Liver (tissue), 3 donors: ENCODE results near the gene CPNE4.

Experiments used
- CTCF ChIP-seq: fragments of 150-350 bp; IDR thresholded peaks from 2 replicates; pipeline ENCODE4 v1.5.1; 2017; ENCODE audit warnings: improper control_type of control experiment, low read depth, low read length; ENCODE audit not compliant: missing input control
- EGR1 ChIP-seq, 2 donors: IDR thresholded peaks; 2 replicates each; pipeline ENCODE4 v1.6.1; 2016 to 2018; ENCODE audit warnings: antibody characterized with exemption in 2 of 2, low read depth in 2 of 2
- FOXA1 ChIP-seq: IDR thresholded peaks from 2 replicates; pipeline ENCODE4 v1.6.1; 2016; ENCODE audit warnings: antibody characterized with exemption
- HNF4A ChIP-seq, 2 donors: conservative IDR thresholded peaks; 2 replicates each; pipeline ENCODE4 v1.6.1; 2016; ENCODE audit warnings: antibody characterized with exemption in 2 of 2, mild to moderate bottlenecking in 2 of 2
- JUND ChIP-seq, 2 donors: IDR thresholded peaks; 2 replicates each; pipeline ENCODE4 v1.6.1; 2016; ENCODE audit warnings: antibody characterized with exemption in 2 of 2
- MAX ChIP-seq: IDR thresholded peaks from 2 replicates; pipeline ENCODE4 v1.6.1; 2016; ENCODE audit warnings: antibody characterized with exemption
- RAD21 ChIP-seq, 2 donors: IDR thresholded peaks; 2 replicates each; pipeline ENCODE4 v1.6.1; 2016; ENCODE audit warnings: antibody characterized with exemption in 2 of 2, mild to moderate bottlenecking in 2 of 2
- TAF1 ChIP-seq: conservative IDR thresholded peaks from 2 replicates; pipeline ENCODE4 v1.6.1; 2016; ENCODE audit warnings: antibody characterized with exemption, mild to moderate bottlenecking
- TF ChIP-seq, protein P1 (sequence below): IDR thresholded peaks from 2 replicates; pipeline ENCODE4 v1.6.1; 2016; ENCODE audit warnings: antibody characterized with exemption
- donor health status: healthy.
- donor health status: healthy.

DNA sequence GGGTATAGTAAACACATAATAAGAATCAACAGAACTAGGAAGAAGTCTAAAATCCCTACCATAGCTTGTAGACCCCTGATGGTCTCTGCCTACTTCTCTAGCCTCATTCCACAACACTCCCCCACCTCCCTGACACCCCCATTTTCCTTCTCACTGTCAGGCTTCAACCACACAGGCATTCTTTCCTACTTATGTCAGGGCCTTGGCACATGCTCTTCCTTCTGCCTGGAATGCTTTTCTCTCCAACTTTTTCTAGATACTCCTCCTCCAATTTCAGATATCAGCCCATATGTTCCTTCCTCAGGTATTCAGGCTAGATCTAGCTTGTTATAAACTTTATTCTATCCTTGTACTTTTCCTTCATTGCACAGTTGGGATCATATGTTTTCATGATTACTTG is 426.1 kb downstream of the CPNE4 start:
- TF ChIP-seq CTCF (no peak), JUND (IDR thresholded peaks at IDR 0.05) (no peak), MAX (no peak), FOXA1 (no peak), HNF4A (conservative IDR thresholded peaks at IDR 0.05) (no peak), TAF1 (no peak), RAD21 (IDR thresholded peaks at IDR 0.05) (no peak), EGR1 (IDR thresholded peaks at IDR 0.05; ENCODE audit: low read depth in 2 of 2) (no peak)
- TF ChIP-seq, protein P1, sequence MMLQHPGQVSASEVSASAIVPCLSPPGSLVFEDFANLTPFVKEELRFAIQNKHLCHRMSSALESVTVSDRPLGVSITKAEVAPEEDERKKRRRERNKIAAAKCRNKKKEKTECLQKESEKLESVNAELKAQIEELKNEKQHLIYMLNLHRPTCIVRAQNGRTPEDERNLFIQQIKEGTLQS = no peak
